AG04449 (cell line): ENCODE data around the gene CST3.

Experiments
- CTCF ChIA-PET: fragments of 350-600 bp; formaldehyde crosslinking; extraction: SDS; loops from one replicate; lab custom pipeline; 2021; ENCODE audit warnings: antibody characterized with exemption; lab: Yijun Ruan, JAX
- POLR2A ChIA-PET: fragments of 400-600, 350-600 bp; formaldehyde crosslinking; extraction: SDS; loops from one replicate; lab custom pipeline; 2020; ENCODE audit warnings: antibody characterized with exemption, inconsistent platforms; lab: Yijun Ruan, JAX
- DNase-seq: peaks from one replicate; pipeline ENCODE4 v3.0.0-alpha.2; 2010; ENCODE audit warnings: low read depth, low spot score
- H3K4me3 ChIP-seq: 2 replicates; pipeline ENCODE4 v1.5.1; 2011; ENCODE audit warnings: low read depth, mild to moderate bottlenecking, control low read depth, low read length
- TF ChIP-seq, protein P1 (sequence below): IDR thresholded peaks from one replicate; pipeline ENCODE4 v1.5.1; 2011; ENCODE audit warnings: mild to moderate bottlenecking, moderate library complexity, low read length, control low read depth, inconsistent platforms; ENCODE audit not compliant: insufficient read depth; ENCODE audit errors: missing control alignments

CST3 gene

DNA sequence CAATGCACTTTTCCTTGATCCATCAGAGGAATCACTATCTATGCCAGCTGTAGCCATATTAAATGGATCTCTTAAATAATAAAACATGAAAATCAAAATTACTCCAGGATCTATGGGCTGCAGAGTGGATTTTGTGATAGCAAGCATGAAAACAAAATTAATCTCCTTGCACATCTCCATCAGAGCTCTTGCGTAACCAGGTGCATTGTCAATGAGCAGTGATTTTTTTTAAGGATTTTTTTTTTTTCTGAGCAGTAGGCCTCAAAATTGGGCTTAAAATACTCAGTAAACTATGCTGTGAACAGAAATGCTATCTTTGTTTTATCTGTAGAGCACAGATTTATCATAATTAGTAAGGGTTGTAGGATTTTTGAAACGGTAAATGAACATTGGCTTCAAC, 11.5 kb upstream of the CST3 start:
- ChIA-PET POLR2A (no interaction called here), CTCF (no interaction called here)
- TF ChIP-seq, protein P1, sequence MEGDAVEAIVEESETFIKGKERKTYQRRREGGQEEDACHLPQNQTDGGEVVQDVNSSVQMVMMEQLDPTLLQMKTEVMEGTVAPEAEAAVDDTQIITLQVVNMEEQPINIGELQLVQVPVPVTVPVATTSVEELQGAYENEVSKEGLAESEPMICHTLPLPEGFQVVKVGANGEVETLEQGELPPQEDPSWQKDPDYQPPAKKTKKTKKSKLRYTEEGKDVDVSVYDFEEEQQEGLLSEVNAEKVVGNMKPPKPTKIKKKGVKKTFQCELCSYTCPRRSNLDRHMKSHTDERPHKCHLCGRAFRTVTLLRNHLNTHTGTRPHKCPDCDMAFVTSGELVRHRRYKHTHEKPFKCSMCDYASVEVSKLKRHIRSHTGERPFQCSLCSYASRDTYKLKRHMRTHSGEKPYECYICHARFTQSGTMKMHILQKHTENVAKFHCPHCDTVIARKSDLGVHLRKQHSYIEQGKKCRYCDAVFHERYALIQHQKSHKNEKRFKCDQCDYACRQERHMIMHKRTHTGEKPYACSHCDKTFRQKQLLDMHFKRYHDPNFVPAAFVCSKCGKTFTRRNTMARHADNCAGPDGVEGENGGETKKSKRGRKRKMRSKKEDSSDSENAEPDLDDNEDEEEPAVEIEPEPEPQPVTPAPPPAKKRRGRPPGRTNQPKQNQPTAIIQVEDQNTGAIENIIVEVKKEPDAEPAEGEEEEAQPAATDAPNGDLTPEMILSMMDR, result no peak
- no peak overlapping the region for H3K4me3 ChIP-seq
- no peak for DNase-seq

- ChIA-PET POLR2A (no interaction called here), CTCF (no interaction called here)
- no peak overlapping the region for H3K4me3 ChIP-seq
- TF ChIP-seq, protein P1, result no peak
- no peak for DNase-seq
Measured at GRCh38 chr20:23647346-23647745, 9.6 kb upstream of the CST3 start.

- POLR2A ChIA-PET, result no interaction called here
- DNase-seq, result no peak
- CTCF ChIA-PET, result no interaction called here
- TF ChIP-seq, protein P1, result no peak
- H3K4me3 ChIP-seq, result no peak overlapping the region
Measured at GRCh38 chr20:23646106-23646873, 8.5 kb upstream of the CST3 start.

DNA sequence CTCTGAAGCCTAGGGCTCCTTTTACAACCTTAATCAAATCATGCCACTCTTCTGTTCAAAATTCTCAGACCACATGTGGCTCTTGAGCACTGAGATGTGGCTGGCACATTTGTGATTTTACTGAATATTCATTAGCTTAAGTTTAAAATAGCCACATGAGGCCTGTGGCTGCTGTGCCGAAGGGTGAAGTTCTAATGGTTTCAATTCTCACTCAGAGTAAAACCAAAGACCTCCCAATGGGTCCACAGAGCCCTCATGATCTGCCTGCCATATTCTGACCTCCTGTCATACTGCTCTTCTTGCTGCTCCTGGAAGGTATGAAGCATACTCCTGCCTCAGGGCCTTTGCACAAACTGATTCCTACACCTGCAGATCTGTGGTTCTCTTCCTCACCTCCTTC, 7.8 kb upstream of the CST3 start:
- no peak overlapping the region for H3K4me3 ChIP-seq
- TF ChIP-seq, protein P1, result no peak
- CTCF ChIA-PET, result no interaction called here
- POLR2A ChIA-PET, result no interaction called here
- no peak for DNase-seq

GRCh38 chr20:23644164-23644563, 6.4 kb upstream of the CST3 start:
- ChIA-PET POLR2A (no interaction called here), CTCF (no interaction called here)
- no peak overlapping the region for H3K4me3 ChIP-seq
- DNase-seq, result no peak
- TF ChIP-seq, protein P1, result no peak

GRCh38 chr20:23643659-23644058, 5.9 kb upstream of the CST3 start:
- DNase-seq, result no peak
- H3K4me3 ChIP-seq, result no peak overlapping the region
- TF ChIP-seq, protein P1, result no peak
- POLR2A ChIA-PET, result no interaction called here
- CTCF ChIA-PET, result interaction anchor here (0.6 kb wide), 1 partner anchor 15 kb away, joined by 3 read pairs; no protein-coding TSS in a partner anchor
